Activated naive CD8-positive, alpha-beta T cell treated with anti-CD3 and anti-CD28 coated beads, Interleukin-2, amount 50 U/mL, for 16 hours (primary cell): Measurements from ENCODE around the gene COG7.
"Not testable (repeated sequence)": the region's sequence is repeated elsewhere in the genome, so short reads cannot be mapped to it uniquely, and the experiment has no call there.

Experiments
- DNase-seq: peaks from one replicate; pipeline ENCODE4 v3.0.0-alpha.2; 2020; ENCODE audit warnings: low read depth, low spot score

COG7 gene

GRCh38 chr16:23476289-23476688 is 23.3 kb upstream of the COG7 start:
- DNase-seq: no peak

- DNase-seq: no peak
Observed at GRCh38 chr16:23469814-23470213, 16.8 kb upstream of the COG7 start.

GRCh38 chr16:23466162-23466885 is 13.3 kb upstream of the COG7 start:
- DNase-seq: no peak

- DNase-seq: no peak
Observed at GRCh38 chr16:23465179-23465578, 12.2 kb upstream of the COG7 start.

- no peak for DNase-seq
Observed at GRCh38 chr16:23464196-23464595, 11.2 kb upstream of the COG7 start.

- DNase-seq: not testable (repeated sequence)
Observed at GRCh38 chr16:23462994-23463393, 10.0 kb upstream of the COG7 start.

- no peak for DNase-seq
Observed at GRCh38 chr16:23453338-23454052, 506 bp upstream of the COG7 start.

GRCh38 chr16:23452221-23452571 is 793 bp downstream of the COG7 start:
- DNase-seq: no peak

- no peak for DNase-seq
Observed at GRCh38 chr16:23448392-23448791, 4.6 kb downstream of the COG7 start.

GRCh38 chr16:23437542-23437941 is 15.4 kb downstream of the COG7 start:
- not testable (repeated sequence) for DNase-seq

- DNase-seq: no peak
Observed at GRCh38 chr16:23436951-23437350, 16.0 kb downstream of the COG7 start.

- DNase-seq: peak; percentile 21
Observed at GRCh38 chr16:23435500-23435899, 17.5 kb downstream of the COG7 start.

- DNase-seq: no peak
Observed at GRCh38 chr16:23434380-23434779, 18.6 kb downstream of the COG7 start.

GRCh38 chr16:23433261-23433920 is 19.6 kb downstream of the COG7 start:
- no peak for DNase-seq

GRCh38 chr16:23432176-23433128 is 20.5 kb downstream of the COG7 start:
- DNase-seq: no peak

GRCh38 chr16:23428351-23428750 is 24.6 kb downstream of the COG7 start:
- DNase-seq: no peak

- no peak for DNase-seq
Observed at GRCh38 chr16:23424292-23424958, 28.6 kb downstream of the COG7 start.

GRCh38 chr16:23423496-23424049 is 29.4 kb downstream of the COG7 start:
- no peak for DNase-seq

GRCh38 chr16:23420011-23420410 is 33.0 kb downstream of the COG7 start:
- no peak for DNase-seq

GRCh38 chr16:23416816-23417215 is 36.2 kb downstream of the COG7 start:
- no peak for DNase-seq

- DNase-seq: no peak
Observed at GRCh38 chr16:23414731-23415130, 38.3 kb downstream of the COG7 start.
